ENCODE results near the gene SMG9. TPM values are rescaled to one million over a fixed set of nuclear protein-coding genes. Genes with fewer than 3 reads are reported as not detected.

SMG9 gene
- total RNA-seq, 3 donors from 2014 or later: 32.2 to 41.4 (median 34.7) TPM

DNA sequence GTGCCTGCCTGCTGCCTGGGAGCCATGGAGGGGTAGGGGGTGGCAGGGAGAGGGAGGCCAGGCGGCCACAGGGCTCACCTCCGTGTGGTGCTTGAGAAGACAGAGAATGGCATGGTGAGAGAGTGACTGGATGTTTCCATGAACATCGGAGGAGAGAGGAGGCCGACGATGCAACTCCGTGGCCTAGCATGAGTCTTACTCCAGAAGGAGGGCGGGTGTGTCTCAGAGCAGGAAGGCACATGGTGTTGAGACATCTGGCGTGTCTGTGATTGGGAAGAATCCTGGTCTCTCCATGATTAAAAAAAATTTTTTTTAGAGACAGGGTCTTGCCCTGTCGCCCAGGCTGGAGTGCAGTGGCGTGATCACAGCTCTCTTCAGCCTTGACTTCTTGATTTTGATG is 33.8 kb downstream of the SMG9 start:
- DNase-seq (no peak), ATAC-seq (no peak)
- Histone ChIP-seq H3K9me3 (no peaks in the 10 kb centered on the region), H3K36me3 (ENCODE audit: low read depth) (no peaks in the 10 kb centered on the region), H3K4me3 (no peak overlapping the region), H3K4me1 (ENCODE audit: low read depth) (no peaks in the 10 kb centered on the region)
- intact Hi-C loops (cut with DNase I, micrococcal nuclease): no loop called here
- TF ChIP-seq, protein P1, sequence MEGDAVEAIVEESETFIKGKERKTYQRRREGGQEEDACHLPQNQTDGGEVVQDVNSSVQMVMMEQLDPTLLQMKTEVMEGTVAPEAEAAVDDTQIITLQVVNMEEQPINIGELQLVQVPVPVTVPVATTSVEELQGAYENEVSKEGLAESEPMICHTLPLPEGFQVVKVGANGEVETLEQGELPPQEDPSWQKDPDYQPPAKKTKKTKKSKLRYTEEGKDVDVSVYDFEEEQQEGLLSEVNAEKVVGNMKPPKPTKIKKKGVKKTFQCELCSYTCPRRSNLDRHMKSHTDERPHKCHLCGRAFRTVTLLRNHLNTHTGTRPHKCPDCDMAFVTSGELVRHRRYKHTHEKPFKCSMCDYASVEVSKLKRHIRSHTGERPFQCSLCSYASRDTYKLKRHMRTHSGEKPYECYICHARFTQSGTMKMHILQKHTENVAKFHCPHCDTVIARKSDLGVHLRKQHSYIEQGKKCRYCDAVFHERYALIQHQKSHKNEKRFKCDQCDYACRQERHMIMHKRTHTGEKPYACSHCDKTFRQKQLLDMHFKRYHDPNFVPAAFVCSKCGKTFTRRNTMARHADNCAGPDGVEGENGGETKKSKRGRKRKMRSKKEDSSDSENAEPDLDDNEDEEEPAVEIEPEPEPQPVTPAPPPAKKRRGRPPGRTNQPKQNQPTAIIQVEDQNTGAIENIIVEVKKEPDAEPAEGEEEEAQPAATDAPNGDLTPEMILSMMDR (IDR thresholded peaks at IDR 0.05): no peak

DNA sequence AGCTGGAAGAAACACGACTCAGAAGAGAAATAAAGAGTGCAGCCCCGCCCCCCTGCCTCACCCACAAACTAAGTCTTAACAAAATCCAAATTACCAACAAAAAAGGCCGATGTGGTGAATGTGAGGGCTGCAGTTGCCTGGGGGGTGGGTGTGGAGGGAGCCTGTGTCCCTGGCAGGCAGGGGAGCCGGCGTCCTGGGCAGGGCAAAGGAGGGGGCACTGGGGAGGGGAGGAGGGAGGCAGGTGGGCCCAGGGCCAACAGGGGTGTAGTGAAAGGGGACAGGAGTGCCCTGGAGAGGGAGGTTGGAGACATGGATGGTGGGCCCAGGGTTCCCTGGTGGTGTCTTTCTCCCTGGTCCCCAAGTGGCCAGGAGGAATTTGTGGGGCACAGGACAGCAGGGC is 34.8 kb downstream of the SMG9 start:
- no peak for ATAC-seq
- TF ChIP-seq, protein P1 (IDR thresholded peaks at IDR 0.05): no peak

DNA sequence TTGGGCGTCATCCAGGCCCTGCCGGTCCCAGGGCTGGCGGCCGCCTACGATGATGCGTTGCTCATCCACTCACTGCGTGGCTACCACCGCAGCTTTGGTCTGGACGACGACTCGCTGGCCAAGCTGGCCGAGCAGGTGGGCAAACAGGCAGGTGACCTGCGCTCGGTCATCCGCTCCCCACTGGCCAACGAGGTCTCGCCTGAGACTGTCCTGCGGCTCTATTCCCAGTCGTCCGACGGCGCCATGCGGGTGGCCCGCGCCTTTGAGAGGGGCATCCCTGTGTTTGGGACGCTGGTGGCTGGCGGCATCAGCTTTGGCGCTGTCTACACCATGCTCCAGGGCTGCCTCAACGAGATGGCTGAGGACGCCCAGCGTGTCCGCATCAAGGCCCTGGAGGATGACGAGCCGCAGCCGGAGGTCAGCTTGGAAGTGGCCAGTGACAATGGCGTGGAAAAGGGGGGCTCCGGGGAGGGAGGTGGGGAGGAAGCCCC is 35.3 kb downstream of the SMG9 start:
- no peak overlapping the region for H3K4me3 ChIP-seq
- no peak for ATAC-seq
- H3K36me3 ChIP-seq (ENCODE audit: low read depth): no peaks in the 10 kb centered on the region
- DNase-seq: no peak
- no peaks in the 10 kb centered on the region for H3K9me3 ChIP-seq
- no peaks in the 10 kb centered on the region for H3K4me1 ChIP-seq (ENCODE audit: low read depth)
- intact Hi-C loops (cut with DNase I, micrococcal nuclease): no loop called here
- TF ChIP-seq, protein P1 (IDR thresholded peaks at IDR 0.05): no peak

More for the DNA sequence above, 34.8 kb downstream of the SMG9 start:
- no peak overlapping the region for H3K4me3 ChIP-seq
- no peaks in the 10 kb centered on the region for H3K36me3 ChIP-seq (ENCODE audit: low read depth)
- no peak for DNase-seq
- intact Hi-C loops (cut with DNase I, micrococcal nuclease): no loop called here
- H3K9me3 ChIP-seq: no peaks in the 10 kb centered on the region
- H3K4me1 ChIP-seq (ENCODE audit: low read depth): no peaks in the 10 kb centered on the region

DNA sequence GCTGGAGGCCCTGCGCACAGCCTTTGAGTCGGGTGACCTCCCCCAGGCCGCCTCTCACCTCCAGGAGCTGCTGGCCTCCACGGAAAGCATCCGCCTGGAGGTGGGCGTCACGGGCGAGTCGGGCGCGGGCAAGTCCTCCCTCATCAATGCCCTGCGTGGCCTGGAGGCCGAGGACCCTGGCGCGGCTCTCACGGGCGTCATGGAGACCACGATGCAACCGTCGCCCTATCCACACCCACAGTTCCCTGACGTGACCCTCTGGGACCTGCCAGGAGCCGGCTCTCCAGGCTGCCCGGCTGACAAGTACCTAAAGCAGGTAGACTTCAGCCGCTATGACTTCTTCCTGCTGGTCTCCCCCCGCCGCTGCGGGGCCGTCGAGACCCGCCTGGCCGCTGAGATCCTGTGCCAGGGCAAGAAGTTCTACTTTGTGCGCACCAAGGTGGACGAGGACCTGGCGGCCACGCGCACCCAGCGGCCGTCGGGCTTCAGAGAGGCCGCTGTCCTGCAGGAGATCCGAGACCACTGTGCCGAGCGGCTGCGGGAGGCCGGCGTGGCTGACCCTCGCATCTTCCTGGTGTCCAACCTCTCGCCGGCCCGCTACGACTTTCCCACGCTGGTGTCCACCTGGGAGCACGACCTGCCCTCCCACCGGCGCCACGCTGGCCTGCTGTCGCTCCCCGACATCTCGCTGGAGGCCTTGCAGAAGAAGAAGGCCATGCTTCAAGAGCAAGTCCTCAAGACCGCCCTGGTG is 36.0 kb downstream of the SMG9 start:
- no peaks in the 10 kb centered on the region for H3K36me3 ChIP-seq (ENCODE audit: low read depth)
- intact Hi-C loops (cut with DNase I, micrococcal nuclease): no loop called here
- DNase-seq (no peak), ATAC-seq (no peak)
- no peaks in the 10 kb centered on the region for H3K4me1 ChIP-seq (ENCODE audit: low read depth)
- H3K9me3 ChIP-seq: no peaks in the 10 kb centered on the region
- TF ChIP-seq, protein P1 (IDR thresholded peaks at IDR 0.05): no peak
- no peak overlapping the region for H3K4me3 ChIP-seq

DNA sequence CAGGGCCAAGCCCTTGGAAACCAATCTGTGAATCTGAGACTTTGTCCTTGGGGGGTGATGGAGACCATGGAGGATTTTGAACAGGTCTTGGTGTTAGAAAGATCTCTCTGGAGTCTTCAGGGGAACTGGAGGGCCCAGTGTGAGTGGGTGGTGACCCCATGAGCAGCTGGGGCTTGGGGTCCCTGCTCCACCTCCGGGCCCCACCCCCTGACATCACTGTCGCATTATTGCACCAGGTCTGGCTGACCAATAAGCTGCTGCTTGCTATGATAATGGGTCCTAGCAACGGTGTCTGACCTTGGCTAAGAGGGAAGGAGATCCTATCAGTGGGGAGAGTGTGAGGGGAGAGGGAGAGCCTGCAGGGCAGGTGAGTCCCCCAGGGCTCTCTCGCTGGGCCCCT is 39.0 kb downstream of the SMG9 start, which contains the start of gene IRGC:
Gene IRGC, plus strand, starts transcription at position 301 of the 400 bp plus-strand sequence. CDS start 2,483 bp downstream, outside the sequence.
- peaks cover 7% of the 10 kb centered on the region for H3K4me1 ChIP-seq (ENCODE audit: low read depth)
- ATAC-seq (no peak), DNase-seq (no peak)
- no peaks in the 10 kb centered on the region for H3K36me3 ChIP-seq (ENCODE audit: low read depth)
- TF ChIP-seq, protein P1 (IDR thresholded peaks at IDR 0.05): no peak
- no peak within 1 kb of the TSS for H3K4me3 ChIP-seq
- H3K9me3 ChIP-seq: no peaks in the 10 kb centered on the region
- intact Hi-C loops (cut with DNase I, micrococcal nuclease): no loop called here
